Adipocyte (in vitro differentiated cells): ENCODE results near the gene TMEM41B.

Source experiments
- DNase-seq: peaks from one replicate; pipeline ENCODE4 v3.0.0-alpha.2; 2015; ENCODE audit warnings: low read depth
- H3K27me3 ChIP-seq: replicated peaks from 2 replicates; pipeline ENCODE4 v1.7.0; 2013; ENCODE audit warnings: mild to moderate bottlenecking, low read length, moderate library complexity; ENCODE audit not compliant: control insufficient read depth, insufficient read depth
- H3K36me3 ChIP-seq: 2 replicates; pipeline ENCODE4 v1.7.0; 2013; ENCODE audit warnings: low read length, mild to moderate bottlenecking, moderate library complexity; ENCODE audit not compliant: control insufficient read depth, insufficient read depth, severe bottlenecking
- H3K4me1 ChIP-seq: 2 replicates; pipeline ENCODE4 v1.7.0; 2013; ENCODE audit warnings: mild to moderate bottlenecking, low read length, moderate library complexity; ENCODE audit not compliant: control insufficient read depth, insufficient read depth
- H3K4me3 ChIP-seq: 2 replicates; pipeline ENCODE4 v1.7.0; 2013; ENCODE audit warnings: mild to moderate bottlenecking, low read length, moderate library complexity
- H3K9ac ChIP-seq: 2 replicates; pipeline ENCODE4 v1.7.0; 2013; ENCODE audit warnings: mild to moderate bottlenecking, low read length, moderate library complexity
- H3K9me3 ChIP-seq: 2 replicates; pipeline ENCODE4 v1.7.0; 2013; ENCODE audit warnings: mild to moderate bottlenecking, low read length, moderate library complexity; ENCODE audit not compliant: control insufficient read depth

TMEM41B gene

DNA sequence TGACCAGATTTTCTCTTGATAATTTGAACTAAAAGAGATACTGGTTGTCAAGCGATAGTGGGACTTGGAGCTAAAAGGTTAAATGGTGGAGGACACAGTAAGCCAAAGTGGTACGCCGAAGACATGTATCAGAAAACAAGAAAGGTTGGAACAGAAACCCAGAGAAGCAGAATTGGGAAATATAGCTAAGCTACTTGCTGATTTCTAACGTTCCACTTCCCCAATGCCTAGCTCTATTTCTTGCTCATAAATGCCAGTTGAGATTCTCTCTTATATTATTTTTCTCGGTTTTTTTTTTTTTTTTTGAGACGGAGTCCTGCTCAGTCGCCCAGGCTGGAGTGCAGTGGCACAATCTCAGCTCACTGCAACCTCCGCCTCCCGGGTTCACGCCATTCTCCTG is 12.7 kb downstream of the TMEM41B start:
- H3K4me1 ChIP-seq = peaks cover 8% of the 10 kb centered on the region
- no peaks in the 10 kb centered on the region for H3K27me3 ChIP-seq
- H3K36me3 ChIP-seq = peaks cover 6% of the 10 kb centered on the region
- no peak overlapping the region for H3K4me3 ChIP-seq
- DNase-seq = no peak
- H3K9ac ChIP-seq = no peak overlapping the region
- H3K9me3 ChIP-seq = no peaks in the 10 kb centered on the region

DNA sequence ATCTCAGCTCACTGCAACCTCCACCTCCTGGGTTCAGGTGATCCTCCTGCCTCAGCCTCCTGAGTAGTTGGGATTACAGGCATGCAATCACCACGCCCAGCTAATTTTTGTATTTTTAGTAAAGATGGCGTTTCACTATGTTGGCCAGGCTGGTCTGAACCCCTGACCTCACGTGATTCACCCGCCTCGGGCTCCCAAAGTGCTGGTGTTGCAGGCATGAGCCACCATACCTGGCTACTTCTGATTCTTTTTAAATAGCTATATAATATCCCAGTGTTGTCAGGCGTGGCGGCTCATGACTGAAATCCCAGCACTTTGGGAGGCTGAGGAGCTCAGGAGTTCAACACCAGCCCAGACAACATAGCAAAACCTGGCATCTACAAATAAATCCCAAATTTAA is 20.7 kb downstream of the TMEM41B start:
- peaks cover 42% of the 10 kb centered on the region for H3K36me3 ChIP-seq

DNA sequence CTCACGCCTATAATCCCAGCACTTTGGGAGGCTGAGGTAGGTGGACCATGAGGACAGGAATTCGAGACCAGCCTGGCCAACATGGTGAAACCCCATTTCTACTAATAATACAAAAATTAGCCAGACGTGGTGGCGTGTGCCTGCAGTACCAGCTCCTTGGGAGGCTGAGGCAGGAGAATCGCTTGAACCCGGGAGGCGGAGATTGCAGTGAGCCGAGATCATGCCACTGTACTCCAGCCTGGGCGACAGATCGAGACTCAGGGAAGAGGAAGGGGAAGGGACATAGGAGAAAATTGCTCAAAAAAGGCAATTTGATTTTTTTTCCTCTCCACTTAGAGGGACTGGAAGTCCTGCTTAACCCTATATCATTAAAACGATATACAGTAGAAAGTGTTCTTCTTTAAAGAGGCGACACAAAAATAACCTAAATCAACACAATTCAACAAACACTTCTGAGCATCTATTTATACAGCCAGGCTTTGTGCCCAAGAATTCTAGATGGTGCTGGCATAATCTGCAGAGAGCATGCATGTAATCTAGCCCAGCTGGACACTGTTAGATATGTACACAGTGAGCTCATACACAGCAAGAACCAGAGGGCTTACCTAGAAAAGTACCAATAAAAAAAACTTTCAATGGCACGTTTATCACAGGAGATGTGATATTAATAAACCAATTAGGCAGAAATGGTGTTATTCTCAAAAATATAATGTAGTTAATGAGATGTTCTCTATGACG is 28.4 kb downstream of the TMEM41B start:
- no peaks in the 10 kb centered on the region for H3K27me3 ChIP-seq
- H3K4me1 ChIP-seq = no peaks in the 10 kb centered on the region
- no peak overlapping the region for H3K9ac ChIP-seq
- no peak for DNase-seq
- no peak overlapping the region for H3K4me3 ChIP-seq
- H3K36me3 ChIP-seq = peaks cover 62% of the 10 kb centered on the region
- H3K9me3 ChIP-seq = no peaks in the 10 kb centered on the region

More for the DNA sequence above, 20.7 kb downstream of the TMEM41B start:
- no peak for DNase-seq
- Histone ChIP-seq H3K9me3 (no peaks in the 10 kb centered on the region), H3K9ac (no peak overlapping the region), H3K4me3 (no peak overlapping the region), H3K27me3 (no peaks in the 10 kb centered on the region), H3K4me1 (no peaks in the 10 kb centered on the region)

DNA sequence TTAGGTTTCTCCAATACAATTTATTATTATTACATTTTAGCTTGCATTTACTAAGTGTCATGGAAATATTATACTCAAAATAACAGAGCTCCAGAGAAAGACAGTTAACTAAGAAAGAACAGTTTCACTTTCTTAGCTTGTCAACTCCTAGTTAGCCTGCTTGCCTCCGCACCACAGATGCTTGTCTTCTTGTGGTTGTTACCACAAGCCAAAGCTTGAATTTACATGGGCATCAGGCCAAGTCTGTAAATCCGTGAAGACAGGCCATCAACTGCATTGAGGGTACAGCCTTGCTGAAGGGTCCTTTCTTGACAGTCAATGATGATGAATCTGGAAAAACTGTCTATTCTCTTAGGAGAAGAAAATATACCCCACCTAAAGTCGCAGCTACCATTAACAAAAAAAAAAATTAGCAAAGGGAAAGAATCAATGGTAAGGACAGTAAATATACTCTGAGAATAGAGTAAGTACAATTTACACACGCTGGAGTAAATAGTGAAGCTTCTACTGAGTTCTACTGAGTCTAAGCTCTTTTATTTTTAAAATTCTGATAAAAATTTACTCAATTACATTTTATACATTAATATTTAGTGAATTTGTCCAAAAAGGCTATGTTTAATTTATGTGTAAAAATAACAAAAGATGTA is 33.6 kb downstream of the TMEM41B start:
- Histone ChIP-seq H3K36me3 (peaks cover 46% of the 10 kb centered on the region), H3K9ac (no peak overlapping the region), H3K27me3 (no peaks in the 10 kb centered on the region), H3K9me3 (no peaks in the 10 kb centered on the region), H3K4me1 (no peaks in the 10 kb centered on the region), H3K4me3 (no peak overlapping the region)
- DNase-seq = peak; percentile 50

DNA sequence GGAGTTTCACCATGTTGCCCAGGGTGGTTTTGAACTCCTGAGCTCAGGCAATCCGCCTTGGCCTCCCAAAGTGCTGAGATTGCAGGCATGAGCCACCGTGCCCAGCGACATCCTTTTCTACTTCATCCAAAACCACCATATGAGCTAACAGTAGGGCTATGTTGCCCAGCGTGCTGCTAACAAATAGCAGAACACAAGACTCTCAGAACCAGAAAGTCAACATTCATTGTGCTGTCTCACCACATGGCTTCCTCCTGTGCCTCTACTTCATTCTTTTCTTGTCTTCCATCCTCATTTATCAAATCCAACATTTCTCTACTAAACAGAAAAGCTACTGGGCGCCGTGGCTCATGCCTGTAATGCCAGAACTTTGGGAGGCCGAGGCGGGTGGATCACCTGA is 37.2 kb downstream of the TMEM41B start:
- DNase-seq = no peak
- no peaks in the 10 kb centered on the region for H3K9me3 ChIP-seq
- H3K36me3 ChIP-seq = peaks cover 27% of the 10 kb centered on the region
- no peaks in the 10 kb centered on the region for H3K27me3 ChIP-seq
- H3K4me3 ChIP-seq = no peak overlapping the region
- no peak overlapping the region for H3K9ac ChIP-seq
- peaks cover 2% of the 10 kb centered on the region for H3K4me1 ChIP-seq

DNA sequence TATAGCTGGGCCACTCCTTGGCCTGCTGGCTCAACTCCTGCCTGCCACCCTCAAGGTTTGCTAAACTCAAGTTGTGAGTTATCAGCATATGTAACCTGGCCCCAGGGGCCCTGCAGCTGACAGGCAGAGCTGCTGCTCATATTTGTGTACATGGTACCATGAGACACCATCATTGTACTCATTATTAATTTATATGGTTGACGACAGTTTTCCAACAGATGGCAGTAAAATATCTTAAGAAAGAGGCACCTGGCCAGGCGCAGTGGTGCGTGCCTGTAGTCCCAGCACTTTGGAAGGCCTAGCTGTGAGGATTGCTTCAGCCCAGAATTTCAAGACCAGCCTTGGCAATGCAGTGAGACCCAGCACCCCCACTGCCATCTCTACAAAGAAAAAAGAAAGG is 37.8 kb downstream of the TMEM41B start:
- H3K9me3 ChIP-seq = no peaks in the 10 kb centered on the region
- H3K27me3 ChIP-seq = no peaks in the 10 kb centered on the region
- no peak overlapping the region for H3K9ac ChIP-seq
- H3K4me3 ChIP-seq = no peak overlapping the region
- no peak for DNase-seq
- peaks cover 2% of the 10 kb centered on the region for H3K4me1 ChIP-seq
- H3K36me3 ChIP-seq = peaks cover 21% of the 10 kb centered on the region

DNA sequence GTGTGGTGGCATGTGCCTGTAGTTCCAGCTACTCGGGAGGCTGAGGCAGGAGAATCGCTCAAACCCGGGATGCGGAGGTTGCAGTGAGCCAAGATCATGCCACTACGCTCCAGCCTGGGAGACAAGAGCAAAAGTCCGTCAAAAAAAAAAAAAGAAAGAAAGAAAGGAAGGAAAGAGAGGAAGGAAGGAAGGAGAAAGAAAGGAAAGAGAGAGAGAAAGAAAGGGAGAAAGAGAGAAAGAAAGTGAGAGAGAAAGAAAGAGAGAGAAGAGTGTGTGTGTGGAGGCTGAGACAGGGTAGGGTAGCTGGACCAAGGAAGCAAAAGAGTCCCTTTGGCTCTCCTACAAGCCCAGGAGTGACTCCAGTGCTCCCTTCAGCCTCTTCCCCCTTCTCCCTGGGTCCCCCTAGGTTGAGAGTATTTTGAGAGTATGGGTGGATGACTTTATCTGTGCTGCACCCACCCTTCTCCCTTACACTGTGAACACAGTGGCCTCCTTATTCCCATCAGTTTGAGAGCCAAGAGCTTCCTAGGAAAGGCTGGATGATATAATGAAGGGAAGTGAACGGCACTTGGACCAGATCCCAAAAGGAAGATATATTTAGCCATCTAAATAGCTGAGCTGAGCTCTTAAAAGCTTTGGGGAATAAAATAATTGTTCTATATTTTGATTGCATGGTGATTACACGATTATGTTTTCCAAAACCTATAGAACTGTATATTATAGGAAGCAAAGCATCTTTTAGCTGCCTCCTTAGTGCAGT is 39.7 kb downstream of the TMEM41B start:
- Histone ChIP-seq H3K4me3 (no peak overlapping the region), H3K4me1 (peaks cover 2% of the 10 kb centered on the region), H3K9me3 (no peaks in the 10 kb centered on the region), H3K27me3 (no peaks in the 10 kb centered on the region), H3K9ac (no peak overlapping the region), H3K36me3 (peaks cover 6% of the 10 kb centered on the region)
- no peak for DNase-seq

DNA sequence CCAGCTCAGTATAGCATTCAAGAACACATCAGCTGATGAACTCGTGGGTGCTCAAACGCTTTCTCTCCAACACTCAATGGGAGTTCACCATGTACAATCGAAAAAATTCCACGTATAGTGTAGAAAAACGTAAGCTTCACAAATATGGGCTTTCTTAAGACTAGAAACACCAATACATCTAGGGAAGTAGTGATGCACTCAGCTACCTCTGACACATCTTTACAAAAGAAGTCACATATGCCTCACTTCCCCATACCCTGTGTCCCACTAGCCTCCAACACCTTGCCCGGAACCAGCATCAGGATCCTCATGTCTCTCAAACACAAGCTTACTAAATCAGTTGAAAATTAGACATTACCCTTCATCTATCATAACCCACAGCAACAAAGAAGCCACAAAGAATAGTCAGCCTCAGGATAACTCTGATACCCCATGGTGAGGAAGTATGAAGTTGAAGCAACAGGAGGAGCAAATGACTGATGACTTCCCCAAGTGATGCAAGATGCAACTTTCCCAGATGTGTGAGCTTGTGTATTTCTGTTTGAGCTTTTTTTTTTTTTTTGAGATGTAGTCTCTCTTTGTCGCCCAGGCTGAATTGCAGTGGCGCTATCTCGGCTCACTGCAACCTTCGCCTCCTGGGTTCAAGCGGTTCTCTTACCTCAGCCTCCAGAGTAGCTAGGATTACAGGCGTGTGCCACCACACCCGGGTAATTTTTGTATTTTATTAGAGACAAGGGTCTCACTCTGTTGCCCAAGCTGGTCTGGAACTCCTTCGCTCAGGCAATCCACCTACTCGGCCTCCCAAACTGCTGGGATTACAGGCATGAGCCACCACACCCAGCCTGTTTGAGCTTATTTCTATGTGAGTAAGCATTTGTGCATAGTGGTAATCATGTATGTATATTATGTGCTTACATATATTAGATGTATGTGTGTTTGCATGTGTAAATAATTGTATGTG is 40.7 kb downstream of the TMEM41B start:
- Histone ChIP-seq H3K4me3 (no peak overlapping the region), H3K27me3 (no peaks in the 10 kb centered on the region), H3K9me3 (no peaks in the 10 kb centered on the region), H3K4me1 (peaks cover 2% of the 10 kb centered on the region), H3K9ac (no peak overlapping the region), H3K36me3 (peaks cover 6% of the 10 kb centered on the region)
- no peak for DNase-seq

DNA sequence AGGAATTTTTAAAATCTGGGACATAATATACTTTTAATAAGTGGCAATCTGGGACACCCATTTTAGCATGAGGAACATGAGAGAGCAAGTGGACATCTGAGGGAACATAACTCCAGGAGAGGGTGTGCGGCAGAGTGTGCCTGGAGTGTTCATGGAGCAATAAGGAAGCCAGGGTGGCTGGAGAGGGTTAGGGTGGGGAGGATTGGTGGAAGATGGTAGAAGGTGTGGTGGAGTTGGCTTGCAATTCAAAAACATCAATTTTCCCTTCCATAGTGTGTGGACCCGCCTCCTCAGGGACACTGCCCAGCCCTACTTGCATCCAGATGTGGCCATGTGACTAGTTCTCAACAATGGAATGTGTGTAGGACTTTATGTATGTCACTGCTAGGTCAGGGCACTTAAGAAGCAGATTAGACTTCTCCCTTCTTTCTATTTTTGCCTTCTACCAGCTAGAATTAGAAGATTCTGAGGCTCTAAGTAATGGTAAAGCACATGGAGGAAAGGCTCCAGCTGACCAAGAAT is 44.8 kb downstream of the TMEM41B start:
- Histone ChIP-seq H3K9me3 (no peaks in the 10 kb centered on the region), H3K4me1 (peaks cover 8% of the 10 kb centered on the region), H3K27me3 (no peaks in the 10 kb centered on the region), H3K36me3 (no peaks in the 10 kb centered on the region), H3K4me3 (no peak overlapping the region), H3K9ac (no peak overlapping the region)
- peak; percentile 53 for DNase-seq

DNA sequence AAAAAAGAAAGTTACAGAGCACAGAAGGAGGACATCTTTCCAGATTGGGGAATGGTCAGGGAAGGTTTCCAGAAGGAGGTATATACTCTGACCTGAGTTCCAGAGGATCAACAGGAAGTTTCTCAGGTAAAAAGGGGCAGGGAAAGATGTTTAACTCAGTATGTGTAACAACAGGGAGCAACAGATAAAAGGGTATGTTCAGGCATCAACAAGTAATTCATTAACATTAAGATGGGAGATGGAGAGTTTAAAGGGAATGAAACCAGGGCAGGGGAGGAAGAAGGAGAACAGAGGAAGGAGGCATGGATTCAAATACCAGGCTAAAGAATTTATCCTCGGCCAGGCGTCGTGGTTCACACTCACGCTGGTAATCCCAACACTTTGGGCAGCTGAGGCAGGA is 46.7 kb downstream of the TMEM41B start:
- Histone ChIP-seq H3K9ac (no peak overlapping the region), H3K27me3 (no peaks in the 10 kb centered on the region), H3K36me3 (no peaks in the 10 kb centered on the region), H3K4me3 (no peak overlapping the region), H3K9me3 (no peaks in the 10 kb centered on the region), H3K4me1 (peaks cover 11% of the 10 kb centered on the region)
- no peak for DNase-seq
